ENCODE data around the gene EFNA5. TPM values are rescaled to one million over a fixed set of nuclear protein-coding genes. Genes with fewer than 3 reads are reported as not detected.

The EFNA5 gene
- total RNA-seq, 1 experiment from 2014 or later = 5.8 TPM

DNA sequence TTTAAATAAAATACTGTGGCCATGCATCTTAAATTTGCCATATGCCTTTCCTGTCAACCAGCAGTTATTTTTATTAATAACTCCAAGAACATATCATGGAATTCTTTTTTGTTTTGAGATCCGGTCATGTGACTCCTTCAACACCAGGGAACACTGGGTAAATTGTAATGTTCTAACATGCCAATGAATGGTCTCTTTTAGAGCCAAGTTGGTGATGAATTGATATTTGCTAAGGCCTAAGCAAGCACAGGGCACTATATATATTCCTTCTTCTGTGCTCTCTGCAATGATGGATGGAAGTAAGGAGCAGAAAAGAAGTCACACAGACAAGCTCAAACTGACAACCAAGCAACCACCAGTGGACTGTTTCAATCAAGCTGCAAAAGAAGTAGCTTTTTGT is 124.0 kb downstream of the EFNA5 start:
- DNase-seq (ENCODE audit: low read depth) = no peak

DNA sequence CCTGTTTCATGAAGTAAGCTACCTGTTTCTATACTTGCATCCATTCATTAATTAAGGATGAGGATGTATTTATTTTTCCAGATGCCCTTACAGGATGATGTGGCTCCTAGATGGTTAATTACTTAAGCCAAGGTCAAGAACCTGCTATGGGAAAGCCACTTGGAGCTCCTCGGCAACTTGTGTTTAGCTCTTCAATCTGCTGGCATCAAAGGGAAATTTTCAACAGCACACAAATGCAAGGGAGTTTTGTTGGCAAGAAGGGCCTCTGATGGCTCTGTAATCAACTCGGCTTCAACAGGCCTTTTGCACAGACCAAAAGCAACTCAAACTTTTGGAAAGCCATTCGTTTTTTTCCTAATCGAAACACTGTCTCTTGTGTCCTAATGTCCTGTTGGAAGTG is 125.3 kb downstream of the EFNA5 start:
- DNase-seq (ENCODE audit: low read depth) = no peak

DNA sequence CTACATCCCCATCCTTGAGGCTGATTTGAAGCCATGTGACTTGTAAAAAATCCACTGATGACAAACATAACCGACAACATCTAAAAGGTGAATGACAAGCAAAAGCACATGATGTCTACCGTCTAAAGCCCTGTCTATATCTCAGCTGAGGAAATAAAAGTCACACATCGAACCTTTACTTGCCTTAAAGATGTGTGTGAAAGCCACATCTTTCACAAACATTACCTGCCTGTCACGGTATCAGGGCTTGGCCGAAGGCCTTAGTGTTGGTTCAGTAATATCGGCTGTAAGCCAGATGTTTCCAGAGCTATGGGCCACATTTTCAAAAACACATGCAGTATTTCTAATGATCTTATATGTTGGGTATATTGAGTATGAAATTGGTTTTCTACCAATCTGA is 125.8 kb downstream of the EFNA5 start:
- DNase-seq (ENCODE audit: low read depth) = no peak

DNA sequence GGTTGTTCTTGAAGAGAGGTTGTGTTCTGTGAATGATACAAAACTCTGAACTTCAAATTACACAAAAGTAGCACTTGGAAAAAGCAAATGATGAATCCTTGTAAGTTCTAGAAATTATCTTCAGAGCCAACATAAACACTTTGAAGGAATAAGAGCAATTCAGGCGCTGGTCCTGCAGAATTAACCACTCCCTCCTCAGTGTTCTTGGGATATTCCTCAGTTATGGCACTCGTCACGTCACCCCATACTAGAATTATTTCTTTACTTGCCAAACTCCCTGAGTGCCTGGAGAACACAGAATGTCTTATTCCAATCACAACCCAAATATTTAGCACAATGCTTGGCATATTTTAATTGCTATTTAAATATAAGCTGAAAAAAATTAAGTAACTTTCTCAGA is 126.3 kb downstream of the EFNA5 start:
- DNase-seq (ENCODE audit: low read depth) = no peak

DNA sequence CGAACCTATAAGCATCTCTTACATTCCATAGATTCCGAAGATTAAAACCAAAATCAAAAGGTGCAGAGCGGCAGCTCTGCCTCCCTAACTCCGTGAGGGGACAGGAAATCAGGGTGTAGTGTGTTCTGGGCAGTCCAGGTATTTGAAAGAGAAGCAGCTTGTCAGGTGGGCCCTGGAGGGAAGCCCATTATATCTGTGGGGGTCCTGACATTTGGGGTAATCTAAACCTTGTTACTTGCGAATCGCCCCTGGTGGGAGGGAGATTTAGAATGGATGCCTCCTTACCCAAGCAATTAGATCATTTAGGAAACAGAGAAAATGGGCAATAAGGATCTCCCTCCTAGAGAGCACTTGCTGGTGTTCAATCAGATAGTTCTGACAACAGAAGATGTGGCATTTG is 126.9 kb downstream of the EFNA5 start:
- DNase-seq (ENCODE audit: low read depth) = no peak

DNA sequence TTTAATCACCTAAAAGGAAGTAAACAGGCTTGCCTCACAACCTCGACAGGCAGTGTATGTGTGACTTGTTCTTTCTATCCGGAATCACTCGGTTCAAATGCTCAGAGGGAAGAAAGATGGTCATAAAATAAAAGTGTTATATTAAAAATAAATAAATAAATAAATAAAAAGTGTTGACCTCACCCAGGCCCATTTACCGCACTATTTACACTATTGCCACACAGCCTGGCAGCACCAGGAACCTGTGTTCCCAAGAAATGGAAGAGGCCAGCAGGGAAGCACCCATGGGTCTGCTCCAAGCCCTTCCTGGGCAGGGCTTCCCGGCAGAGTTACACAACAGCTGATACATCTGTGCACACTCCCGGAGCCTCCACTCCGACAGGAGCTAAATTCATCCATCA is 127.9 kb downstream of the EFNA5 start:
- peak; percentile 61 for DNase-seq (ENCODE audit: low read depth)

DNA sequence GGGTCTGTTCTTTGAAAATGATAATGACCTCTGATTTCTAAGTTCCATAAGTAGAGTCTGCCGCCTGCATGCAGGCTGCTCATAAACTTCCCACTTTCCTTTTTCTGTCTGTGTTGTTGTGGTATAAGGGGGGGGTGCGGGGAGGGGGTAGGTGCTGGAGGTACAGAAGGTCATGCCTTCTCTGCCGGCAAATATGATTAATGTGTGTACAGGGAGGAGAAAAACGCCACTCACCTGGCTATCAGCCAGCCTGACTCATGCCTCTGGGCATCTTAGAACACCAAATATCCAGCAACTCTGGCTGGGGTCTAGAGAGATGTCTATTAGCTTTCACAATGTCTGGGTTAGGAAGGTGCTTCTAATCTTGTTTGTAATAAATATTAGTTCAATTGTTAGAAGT is 128.3 kb downstream of the EFNA5 start:
- DNase-seq (ENCODE audit: low read depth) = peak; percentile 93

DNA sequence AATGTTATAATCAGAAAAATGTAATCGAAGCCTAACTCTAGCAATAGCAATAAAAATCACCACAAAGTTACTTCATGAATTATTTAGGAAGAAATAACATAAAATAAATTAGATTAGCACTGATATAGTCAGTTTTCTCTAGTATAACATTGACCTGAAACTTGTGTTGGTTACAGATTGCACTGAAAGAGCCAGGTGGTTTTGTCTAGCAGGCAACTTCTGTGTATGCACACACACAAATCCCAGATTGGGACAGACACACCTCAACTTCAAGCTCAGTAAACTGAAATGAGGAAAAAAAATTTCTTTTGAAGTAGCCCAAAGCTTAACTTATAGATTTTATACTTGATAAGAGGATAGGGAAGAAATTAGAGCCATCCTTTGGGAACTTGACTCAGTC is 129.3 kb downstream of the EFNA5 start:
- DNase-seq (ENCODE audit: low read depth) = no peak

DNA sequence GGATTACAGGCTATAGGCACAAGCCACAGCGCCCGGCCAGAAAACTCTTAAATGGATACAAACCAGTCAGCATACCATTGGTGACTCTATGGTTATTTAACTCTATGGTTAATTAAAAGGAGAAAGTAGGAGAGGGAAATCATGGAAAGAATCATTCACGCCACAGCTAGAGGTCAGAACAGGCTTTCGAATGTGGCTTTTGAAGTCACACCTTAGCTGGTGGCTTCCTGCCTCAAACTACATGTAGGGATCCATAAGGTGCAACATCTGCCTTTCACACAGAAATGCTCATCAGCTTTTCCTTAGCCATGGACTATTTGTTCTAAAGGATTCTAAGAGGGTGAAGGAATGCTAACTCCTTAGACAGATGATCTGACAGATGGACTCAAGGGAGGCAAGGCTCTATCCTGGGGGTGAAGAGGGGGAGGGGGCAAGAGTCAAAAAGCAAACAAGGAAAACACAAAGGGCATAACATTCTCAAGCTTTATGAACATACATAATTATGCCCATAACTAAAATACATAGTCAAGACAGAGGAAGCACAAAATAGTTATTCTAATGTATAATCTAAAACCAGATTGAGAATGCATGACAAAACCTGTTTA is 130.9 kb downstream of the EFNA5 start:
- no peak for DNase-seq (ENCODE audit: low read depth)

DNA sequence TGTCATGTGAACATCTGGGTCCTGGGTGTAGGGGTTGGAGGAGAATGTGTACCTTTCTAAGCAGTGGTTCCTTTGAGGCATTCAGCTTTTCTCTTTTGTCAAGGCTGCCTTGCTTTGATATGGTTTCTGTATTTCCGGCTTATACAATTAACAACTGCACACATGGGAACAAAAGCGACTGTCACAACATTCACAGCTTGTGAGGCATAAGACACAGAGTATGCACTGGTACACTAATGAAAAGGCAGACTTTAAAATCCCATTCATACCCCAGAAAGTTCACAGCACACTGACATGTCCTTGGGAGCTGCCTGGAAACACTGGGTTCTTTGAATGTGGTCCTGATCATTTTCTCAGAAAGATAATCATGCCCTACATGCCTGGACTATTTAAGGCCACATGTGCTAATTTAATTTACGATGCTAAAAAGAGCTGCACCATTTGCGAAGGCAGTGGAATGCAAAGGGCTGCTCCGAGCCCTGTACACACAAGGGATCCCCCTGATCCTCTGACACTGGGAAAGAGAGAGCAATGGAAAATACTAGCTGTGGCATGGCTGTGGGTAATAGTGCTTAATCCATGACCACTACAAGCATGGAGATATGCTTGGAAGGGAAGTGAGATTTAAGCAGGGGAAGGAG is 131.8 kb downstream of the EFNA5 start:
- DNase-seq (ENCODE audit: low read depth) = no peak

DNA sequence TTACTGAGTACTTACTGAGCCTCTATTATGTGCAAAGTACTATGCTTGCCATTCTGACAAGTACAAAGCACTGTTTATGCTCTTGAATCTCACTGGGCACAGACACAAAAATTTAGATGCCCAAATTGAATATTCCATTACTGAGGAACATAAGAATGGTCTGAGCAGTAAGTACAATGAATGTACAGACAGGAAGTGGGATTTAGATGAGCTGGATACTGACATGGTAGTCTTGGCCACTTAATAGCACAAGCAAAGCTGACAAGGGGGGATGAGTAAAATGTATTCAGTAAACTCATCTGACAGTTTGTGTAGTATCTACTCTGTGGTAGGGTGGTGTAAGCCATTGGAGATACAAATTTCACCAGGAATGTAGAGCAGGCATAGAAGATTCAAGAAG is 132.4 kb downstream of the EFNA5 start:
- peak; percentile 23 for DNase-seq (ENCODE audit: low read depth)

DNA sequence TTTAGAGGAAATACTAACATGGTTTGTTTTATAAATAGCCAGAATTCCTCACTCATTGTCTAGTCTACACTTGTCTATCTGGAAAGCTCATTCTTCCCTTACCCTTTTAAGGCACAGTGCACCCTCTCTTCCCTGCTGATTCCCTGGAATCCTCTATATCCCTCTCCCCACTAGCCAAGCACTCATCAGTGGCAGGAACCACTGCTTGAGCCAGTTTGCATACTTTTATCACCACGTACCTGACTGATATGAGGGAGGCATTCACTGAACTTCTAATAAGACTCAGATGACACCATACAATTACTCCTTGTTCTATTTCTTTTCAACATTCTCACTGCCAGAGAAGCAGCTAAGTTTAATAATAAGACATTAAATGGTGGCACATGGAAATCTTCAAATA is 134.9 kb downstream of the EFNA5 start:
- no peak for DNase-seq (ENCODE audit: low read depth)

DNA sequence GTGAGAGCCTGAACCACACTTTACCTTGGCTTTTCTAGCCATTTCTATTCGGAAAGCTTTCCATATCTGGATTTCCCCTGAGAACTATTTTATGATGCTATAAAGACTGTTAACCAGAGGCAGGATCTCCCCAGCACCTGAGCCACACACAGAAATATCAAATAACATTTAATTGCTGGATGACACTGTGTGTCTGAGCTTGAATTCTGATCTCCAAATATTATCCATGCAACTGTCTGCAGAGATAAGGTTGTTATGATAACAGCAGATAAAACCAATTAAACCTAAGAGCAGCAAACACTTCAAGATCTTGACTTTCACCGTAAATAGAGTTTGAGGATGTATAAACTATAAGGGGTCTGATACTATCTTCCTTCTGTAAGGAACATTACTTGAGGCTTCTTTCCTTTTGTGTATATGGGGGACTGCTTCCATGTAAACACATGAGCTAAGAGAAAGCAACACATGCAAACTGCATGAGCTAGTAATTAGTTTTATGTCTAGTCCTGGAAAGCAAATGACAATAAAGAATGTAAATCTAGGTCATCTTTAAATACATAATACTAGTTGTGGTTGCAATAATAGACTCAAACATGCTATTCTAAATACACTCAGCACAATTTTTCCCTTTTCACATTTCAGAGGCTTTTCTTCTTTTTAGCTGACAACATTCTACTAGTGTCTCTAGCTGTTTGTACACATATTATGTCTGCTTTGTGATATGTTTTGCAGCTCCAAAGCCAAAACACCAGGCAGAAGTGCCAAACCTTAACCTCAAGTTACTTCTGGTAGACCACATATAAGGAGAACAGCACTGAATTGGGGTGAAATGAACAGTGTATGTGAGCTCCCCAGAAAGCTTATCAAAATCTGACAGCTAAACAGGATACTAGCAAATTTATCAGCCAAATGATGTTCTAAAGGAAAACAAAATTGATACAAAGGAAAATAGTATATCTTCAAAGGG is 136.5 kb downstream of the EFNA5 start:
- DNase-seq (ENCODE audit: low read depth) = no peak

DNA sequence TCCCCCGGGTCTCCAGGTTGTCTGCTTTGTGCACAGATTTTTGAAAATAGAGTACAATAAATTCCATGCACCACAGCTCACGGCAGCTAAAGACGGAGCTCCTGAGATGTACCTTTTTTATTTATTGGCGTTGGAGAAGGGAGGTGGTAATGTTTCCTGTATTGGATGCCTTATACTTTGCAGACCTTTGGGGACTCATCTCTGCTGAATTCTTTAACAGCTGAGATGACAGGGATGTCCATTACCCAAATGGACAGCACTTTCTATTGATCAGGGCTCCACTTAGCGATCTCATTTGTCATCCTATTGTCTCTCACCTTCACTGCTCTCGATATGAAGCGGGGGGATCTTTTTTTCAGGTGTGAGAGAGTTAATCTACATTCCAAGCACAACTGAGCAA is 137.8 kb downstream of the EFNA5 start:
- DNase-seq (ENCODE audit: low read depth) = no peak

DNA sequence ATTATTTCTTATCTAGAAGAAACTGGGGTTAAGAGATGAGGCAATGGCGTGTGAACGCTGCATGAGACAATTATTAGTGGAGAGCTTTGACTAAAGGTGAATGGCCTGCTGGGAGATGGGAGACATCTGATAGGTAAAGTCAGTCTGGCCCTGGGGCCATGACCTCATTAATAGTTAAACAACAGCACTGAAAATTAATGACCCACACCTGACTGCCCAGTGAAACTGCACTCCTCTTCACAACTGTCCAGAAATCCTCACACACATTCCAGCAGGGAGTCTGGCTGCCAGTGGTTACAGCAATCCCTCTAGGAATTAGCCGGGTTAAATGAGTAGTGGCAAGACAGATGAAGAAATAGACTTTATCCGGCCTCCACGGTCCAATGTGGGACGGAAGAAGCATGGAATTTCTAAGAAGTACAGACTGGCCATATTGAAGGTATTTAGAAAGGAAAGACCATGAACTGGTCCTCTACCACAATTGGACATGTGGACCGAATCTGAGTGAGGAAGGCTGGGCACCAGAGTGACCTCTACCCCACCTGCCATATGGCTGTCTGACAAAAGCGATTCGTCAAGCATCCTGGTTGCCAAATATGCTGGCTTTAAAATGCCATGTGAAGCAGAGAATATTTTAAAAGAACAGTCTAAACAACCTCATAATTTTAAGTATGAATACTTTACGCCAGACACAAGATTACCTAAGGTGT is 138.4 kb downstream of the EFNA5 start:
- no peak for DNase-seq (ENCODE audit: low read depth)

DNA sequence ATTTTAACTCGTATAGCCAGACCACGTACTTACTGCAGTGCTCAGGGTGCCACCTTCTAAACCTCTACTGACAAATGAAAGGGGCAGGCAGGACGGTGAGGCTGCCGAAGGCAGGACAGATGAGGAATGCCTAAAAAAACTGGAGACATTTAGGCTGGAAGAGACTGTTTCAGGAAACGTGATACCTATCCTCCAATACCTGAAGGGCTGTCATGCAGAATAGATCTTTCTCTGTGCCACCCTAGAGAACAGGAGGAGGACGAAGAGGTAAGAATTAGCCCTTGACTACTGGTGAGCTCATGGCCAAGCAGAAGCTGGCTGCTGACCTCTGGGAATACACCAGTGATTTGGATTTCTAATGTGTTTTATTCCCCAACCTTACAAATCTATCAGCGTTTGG is 139.4 kb downstream of the EFNA5 start:
- DNase-seq (ENCODE audit: low read depth) = no peak

DNA sequence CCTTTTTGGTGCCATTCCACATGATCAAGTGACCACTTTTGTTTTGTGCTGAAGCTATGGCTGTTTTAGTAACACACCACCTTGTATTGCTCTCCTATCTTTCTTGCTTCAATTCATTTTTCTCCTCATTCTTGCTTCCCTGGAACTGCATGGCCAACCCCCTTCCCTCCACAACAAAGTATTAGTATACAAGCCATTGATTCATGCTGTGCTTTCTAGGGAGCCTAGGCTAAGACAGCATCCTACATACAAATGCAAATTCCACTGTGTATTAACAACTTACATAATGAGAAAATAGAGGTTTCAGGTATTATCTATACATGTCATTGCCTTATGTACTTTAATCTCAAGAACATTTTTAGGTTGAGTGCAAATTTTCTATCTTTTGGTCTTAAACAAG is 141.1 kb downstream of the EFNA5 start:
- DNase-seq (ENCODE audit: low read depth) = no peak

DNA sequence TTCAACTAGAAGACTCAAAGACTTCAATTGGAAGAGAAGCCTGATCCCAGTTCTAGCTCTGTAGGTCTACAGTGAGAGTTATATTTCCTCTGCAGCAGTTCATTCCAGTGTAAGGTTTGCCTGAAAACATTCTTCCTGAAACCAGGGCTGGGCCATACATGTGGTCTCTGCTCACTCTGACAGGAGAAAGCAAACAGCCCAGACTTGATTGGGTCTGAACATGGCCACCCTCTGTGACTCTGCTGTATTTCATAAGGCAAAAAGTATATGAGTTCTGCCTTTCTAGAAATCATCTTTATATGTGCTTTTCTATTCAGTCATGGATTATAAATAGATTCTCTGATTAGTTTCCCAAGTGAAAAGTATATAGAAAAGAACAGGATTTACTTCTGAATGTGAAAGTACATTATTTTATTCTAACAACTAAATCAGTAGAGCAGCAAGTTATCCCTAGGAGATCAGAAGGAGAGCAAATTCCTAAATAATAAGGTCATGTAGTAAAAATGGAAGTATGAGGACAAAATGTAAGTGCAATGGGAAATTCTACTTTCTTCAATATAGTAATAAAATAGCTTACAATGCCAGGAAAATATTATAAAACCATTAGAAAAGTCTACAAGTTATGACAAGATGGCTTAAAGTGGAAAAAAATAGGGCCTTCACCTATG is 144.3 kb downstream of the EFNA5 start:
- no peak for DNase-seq (ENCODE audit: low read depth)

DNA sequence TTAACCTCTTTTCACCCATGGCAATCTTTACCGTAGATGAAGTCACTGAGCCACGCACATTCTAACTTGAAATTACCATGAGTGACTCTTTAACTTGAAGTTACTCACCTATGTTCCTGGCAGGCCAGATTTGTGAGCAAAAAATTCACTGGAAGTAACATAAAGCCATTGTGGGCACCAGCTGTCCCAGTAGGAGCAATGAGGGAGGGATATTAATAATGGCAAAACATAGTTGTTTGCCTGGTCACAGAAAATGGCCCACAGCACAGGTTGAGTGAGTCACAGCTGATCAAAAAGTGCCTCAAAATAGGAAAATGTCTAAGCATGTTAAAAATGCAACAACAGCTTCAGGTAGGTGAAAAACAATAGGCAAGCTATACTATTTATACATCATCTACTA is 146.6 kb downstream of the EFNA5 start:
- DNase-seq (ENCODE audit: low read depth) = no peak

DNA sequence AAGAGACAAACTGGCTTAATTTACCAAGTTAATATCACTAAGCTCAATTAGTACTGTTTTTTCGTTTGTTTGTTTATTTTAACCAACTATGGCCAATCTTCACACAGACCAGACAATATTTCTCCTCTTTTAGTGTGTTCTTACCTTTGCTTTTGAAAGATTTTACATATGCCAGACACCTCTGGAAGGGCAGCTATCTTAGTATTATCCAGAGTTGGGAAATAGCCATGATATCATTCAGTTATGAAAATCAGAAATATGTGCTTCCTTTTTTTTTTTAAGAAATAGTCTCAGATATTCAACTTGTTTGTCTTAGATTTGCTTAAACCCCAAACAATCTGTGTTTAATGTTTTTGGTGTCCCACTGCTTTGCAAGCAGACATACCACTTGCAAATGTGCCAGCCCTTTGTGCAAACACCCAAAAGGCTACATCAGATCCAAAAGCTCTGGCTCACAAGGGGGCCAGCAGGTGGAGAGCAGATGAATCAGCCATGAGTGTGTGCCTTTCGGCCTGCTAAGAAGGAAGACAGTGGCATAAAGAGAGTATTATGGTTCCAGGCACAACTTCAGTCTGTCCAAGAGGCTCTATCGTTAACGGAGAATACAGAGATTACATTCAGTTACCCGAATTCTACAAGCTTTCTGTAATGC is 147.6 kb downstream of the EFNA5 start:
- DNase-seq (ENCODE audit: low read depth) = no peak

DNA sequence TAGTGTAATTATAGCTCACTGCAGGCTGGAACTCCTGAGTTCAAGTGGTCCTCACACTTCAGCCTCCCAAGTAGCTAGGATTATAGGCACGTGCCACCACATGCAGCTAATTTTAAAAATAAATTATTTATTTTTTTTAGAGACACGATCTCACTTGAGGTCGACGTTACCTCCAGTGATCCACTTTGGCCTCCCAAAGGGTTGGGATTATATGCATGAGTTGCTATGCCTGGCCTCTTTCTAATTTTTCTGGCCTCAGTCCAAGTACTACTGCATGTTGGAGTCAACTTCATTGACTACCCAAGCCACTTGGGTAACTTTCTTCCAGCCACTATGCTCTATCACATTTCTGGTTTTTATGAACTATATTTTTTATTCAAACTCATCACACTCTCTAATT is 148.3 kb downstream of the EFNA5 start:
- no peak for DNase-seq (ENCODE audit: low read depth)

All from Daoy (cell line).